Measurements from ENCODE around the gene CASP2.

DNA sequence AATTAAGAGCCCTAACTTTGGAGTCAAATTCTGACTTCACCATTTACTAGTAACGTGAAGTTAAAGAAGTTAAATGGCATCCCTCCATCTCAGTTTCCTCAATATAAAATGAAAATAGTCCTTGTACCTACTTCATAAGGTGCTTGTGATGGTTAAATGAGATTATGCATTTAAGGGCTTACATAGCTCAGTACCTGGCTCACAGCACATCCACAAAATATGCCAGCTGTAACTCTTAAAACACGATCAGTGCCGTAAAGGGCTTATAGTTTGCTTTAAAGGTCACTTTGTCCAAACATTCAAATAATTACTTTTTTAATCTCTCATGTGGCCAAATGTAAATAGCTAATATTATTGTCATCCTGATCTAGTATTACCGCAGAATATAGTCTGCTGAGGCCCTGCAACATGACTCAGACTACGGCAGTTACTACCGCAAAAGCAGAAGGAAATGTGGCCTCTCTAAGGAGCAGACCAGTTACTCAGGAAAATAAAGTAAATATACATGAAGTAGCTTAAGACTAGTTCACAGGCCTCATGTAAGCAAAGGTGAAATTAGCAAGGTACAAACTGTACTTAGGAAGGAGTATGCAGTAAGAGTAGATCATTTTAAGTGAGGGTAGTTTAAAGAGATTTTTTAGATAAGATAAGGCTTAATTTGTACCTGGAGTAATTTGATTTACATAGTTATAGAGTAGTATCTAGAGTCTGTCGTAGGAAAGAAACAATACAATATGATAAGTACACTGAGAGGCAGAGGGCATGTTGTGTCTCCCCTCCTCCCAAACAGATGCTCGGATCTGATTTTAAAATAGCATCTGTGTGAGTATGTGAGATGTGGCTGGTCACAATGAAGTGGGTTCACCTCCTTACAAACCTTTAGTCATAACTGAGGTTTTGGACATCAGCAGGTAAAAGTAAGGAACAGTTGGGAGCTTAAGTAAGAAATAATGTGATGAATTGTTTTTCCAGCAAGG, 13.1 kb downstream of the CASP2 start:
- TF ChIP-seq, protein P1, sequence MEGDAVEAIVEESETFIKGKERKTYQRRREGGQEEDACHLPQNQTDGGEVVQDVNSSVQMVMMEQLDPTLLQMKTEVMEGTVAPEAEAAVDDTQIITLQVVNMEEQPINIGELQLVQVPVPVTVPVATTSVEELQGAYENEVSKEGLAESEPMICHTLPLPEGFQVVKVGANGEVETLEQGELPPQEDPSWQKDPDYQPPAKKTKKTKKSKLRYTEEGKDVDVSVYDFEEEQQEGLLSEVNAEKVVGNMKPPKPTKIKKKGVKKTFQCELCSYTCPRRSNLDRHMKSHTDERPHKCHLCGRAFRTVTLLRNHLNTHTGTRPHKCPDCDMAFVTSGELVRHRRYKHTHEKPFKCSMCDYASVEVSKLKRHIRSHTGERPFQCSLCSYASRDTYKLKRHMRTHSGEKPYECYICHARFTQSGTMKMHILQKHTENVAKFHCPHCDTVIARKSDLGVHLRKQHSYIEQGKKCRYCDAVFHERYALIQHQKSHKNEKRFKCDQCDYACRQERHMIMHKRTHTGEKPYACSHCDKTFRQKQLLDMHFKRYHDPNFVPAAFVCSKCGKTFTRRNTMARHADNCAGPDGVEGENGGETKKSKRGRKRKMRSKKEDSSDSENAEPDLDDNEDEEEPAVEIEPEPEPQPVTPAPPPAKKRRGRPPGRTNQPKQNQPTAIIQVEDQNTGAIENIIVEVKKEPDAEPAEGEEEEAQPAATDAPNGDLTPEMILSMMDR (IDR thresholded peaks at IDR 0.05): no peak
- TF ChIP-seq FOSL2 (IDR thresholded peaks at IDR 0.05) (no peak), FOSL2 (CRISPR knock-in tag; IDR thresholded peaks at IDR 0.05) (no peak), ZFP36 (IDR thresholded peaks at IDR 0.05; ENCODE audit: borderline replicate concordance, partially characterized antibody) (no peak), POLR2A (IDR thresholded peaks at IDR 0.05; ENCODE audit: low read length) (no peak), KDM1A (IDR thresholded peaks at IDR 0.05; ENCODE audit: low read depth) (no peak), MYC (IDR thresholded peaks at IDR 0.05; ENCODE audit: borderline replicate concordance, low read length) (no peak), GATA3 (IDR thresholded peaks at IDR 0.05; ENCODE audit: borderline replicate concordance) (no peak), RFX5 (IDR thresholded peaks at IDR 0.05) (no peak), ZC3H11A (IDR thresholded peaks at IDR 0.05) (no peak), BHLHE40 (IDR thresholded peaks at IDR 0.05; ENCODE audit: low read depth, low read length) (no peak), ZSCAN20 (CRISPR knock-in tag; IDR thresholded peaks at IDR 0.05) (no peak), JUNB (IDR thresholded peaks at IDR 0.05) (no peak), SMC3 (IDR thresholded peaks at IDR 0.05) (no peak), REST (IDR thresholded peaks at IDR 0.05) (no peak)

All from A549 (cell line).